Panc1 (cell line): ENCODE results near the gene DBX2. TPM values are rescaled to one million over a fixed set of nuclear protein-coding genes. Genes with fewer than 3 reads are reported as not detected.

Experiments used
- ATAC-seq: fragments of 200-7000 bp; cut with Tn5 transposase; 2 replicates; pipeline ENCODE4 v1.9.1; 2020; ENCODE audit warnings: mild to moderate bottlenecking, moderate library complexity
- BruUV-seq: library from RNA; stranded (reverse); fragments of 400-500 nt; replicated peaks from 2 replicates; lab custom pipeline; 2021; lab: Mats Ljungman, UMichigan
- CTCF ChIA-PET: fragments of 300-600 bp; sonication (Branson Sonifier 250); formaldehyde crosslinking; loops from one replicate; lab custom pipeline; 2022; ENCODE audit warnings: antibody characterized with exemption; lab: Charles Lee
- POLR2A ChIA-PET: fragments of 300-600 bp; sonication (Branson Sonifier 250); formaldehyde crosslinking; loops from one replicate; lab custom pipeline; 2022; ENCODE audit warnings: antibody characterized with exemption; lab: Charles Lee
- DNase-seq: peaks from one replicate; pipeline ENCODE4 v3.0.0-alpha.2; 2010; ENCODE audit warnings: low read depth, low spot score
- H3K27ac ChIP-seq: 2 replicates; pipeline ENCODE4 v1.5.1; 2011; ENCODE audit warnings: mild to moderate bottlenecking, low read length, inconsistent platforms
- H3K27me3 ChIP-seq: fragments of 200-500 bp; sonication (Bioruptor generic); 2 replicates; pipeline ENCODE4 v1.6.0; 2014; ENCODE audit warnings: low read length, inconsistent platforms; ENCODE audit not compliant: control insufficient read depth, insufficient read depth
- H3K36me3 ChIP-seq: fragments of 200-500 bp; sonication (Bioruptor generic); 2 replicates; pipeline ENCODE4 v1.5.1; 2014; ENCODE audit warnings: inconsistent platforms, mild to moderate bottlenecking, low read length, moderate library complexity; ENCODE audit not compliant: control insufficient read depth, insufficient read depth
- H3K4me1 ChIP-seq: 2 replicates; pipeline ENCODE4 v1.5.1; 2011; ENCODE audit warnings: inconsistent platforms, mild to moderate bottlenecking, low read length, moderate library complexity; ENCODE audit not compliant: control insufficient read depth, insufficient read depth
- H3K4me3 ChIP-seq, 2 experiments: 2 replicates each; pipeline ENCODE4 v1.5.1; 2011 to 2012; ENCODE audit warnings: low read depth in 2 of 2, low read length in 2 of 2, mild to moderate bottlenecking in 2 of 2, inconsistent platforms in 1 of 2, moderate library complexity in 1 of 2
- H3K9me3 ChIP-seq: fragments of 200-500 bp; sonication (Bioruptor generic); 2 replicates; pipeline ENCODE4 v1.5.1; 2014; ENCODE audit warnings: low read depth, mild to moderate bottlenecking, inconsistent platforms, low read length, moderate library complexity; ENCODE audit not compliant: control insufficient read depth, insufficient read depth
- CTCF ChIP-seq: fragments of 450-650 bp; IDR thresholded peaks from 2 replicates; pipeline ENCODE4 v1.5.1; 2017; ENCODE audit warnings: mild to moderate bottlenecking
- POLR2AphosphoS5 ChIP-seq: IDR thresholded peaks from 2 replicates; pipeline ENCODE4 v1.6.1; 2012; ENCODE audit warnings: mild to moderate bottlenecking, low read depth, low read length, moderate library complexity
- SIN3A ChIP-seq: IDR thresholded peaks from 2 replicates; pipeline ENCODE4 v1.6.1; 2012; ENCODE audit warnings: low read depth, mild to moderate bottlenecking, low read length, moderate library complexity, borderline replicate concordance; ENCODE audit not compliant: insufficient read depth
- TCF7L2 ChIP-seq: IDR thresholded peaks from 2 replicates; pipeline ENCODE4 v1.6.1; 2011; ENCODE audit warnings: mild to moderate bottlenecking, low read depth, low read length, inconsistent platforms
- in situ Hi-C: cut with HindIII; loops from 2 replicates; pipeline ENCODE4 v1.10.0; 2016; ENCODE audit warnings: low sequenced_read_pairs, low pct_unique_long_range_greater_than_20kb
- intact Hi-C: fragments of 100-400 bp; cut with micrococcal nuclease; formaldehyde crosslinking; loops from one replicate; pipeline ENCODE4 v1.10.0; 2022; ENCODE audit not compliant: unreplicated experiment
- total RNA-seq: library from RNA; stranded (reverse); gene quantifications from one replicate; pipeline ENCODE4 v1.2.1, GENCODE V29; 2021; ENCODE audit not compliant: unreplicated experiment
- TF ChIP-seq, protein P1 (sequence below), 2 experiments: IDR thresholded peaks; 2 replicates each; pipeline ENCODE4 v1.6.1; 2011 to 2012; ENCODE audit warnings: low read depth in 2 of 2, control low read depth in 1 of 2, low read length in 1 of 2, mild to moderate bottlenecking in 1 of 2, moderate library complexity in 1 of 2; ENCODE audit not compliant: insufficient read depth in 1 of 2

Gene DBX2
- total RNA-seq, 1 experiment from 2014 or later: not detected

DNA sequence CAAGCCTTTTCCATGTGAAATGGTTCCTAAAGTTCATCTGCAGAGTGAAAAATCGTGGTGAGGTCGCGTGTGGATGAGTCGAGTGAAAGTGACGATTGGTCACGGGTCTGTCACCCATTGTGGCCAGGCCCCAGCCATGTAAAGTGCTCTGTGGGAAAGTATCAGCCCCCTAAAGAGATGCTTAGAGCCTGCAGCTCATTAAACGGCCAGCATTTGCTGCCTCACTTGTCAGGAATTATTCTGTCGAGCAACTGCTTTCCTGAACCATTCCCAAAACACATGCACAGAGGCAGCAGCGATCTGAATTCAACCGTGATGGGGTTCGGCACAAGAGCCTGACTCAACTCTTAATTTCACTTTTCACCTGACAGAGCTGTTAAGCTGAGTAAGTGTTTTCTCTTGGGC is 16.0 kb downstream of the DBX2 start:
- Histone ChIP-seq H3K4me1 (no peaks in the 10 kb centered on the region), H3K27ac (no peak overlapping the region), H3K36me3 (no peaks in the 10 kb centered on the region), H3K4me3 (no peak overlapping the region), H3K9me3 (no peaks in the 10 kb centered on the region), H3K27me3 (peaks cover 5% of the 10 kb centered on the region)
- POLR2A ChIA-PET: no interaction called here
- DNase-seq: no peak
- TF ChIP-seq TCF7L2 (no peak), SIN3A (no peak), CTCF (no peak)
- TF ChIP-seq, protein P1, sequence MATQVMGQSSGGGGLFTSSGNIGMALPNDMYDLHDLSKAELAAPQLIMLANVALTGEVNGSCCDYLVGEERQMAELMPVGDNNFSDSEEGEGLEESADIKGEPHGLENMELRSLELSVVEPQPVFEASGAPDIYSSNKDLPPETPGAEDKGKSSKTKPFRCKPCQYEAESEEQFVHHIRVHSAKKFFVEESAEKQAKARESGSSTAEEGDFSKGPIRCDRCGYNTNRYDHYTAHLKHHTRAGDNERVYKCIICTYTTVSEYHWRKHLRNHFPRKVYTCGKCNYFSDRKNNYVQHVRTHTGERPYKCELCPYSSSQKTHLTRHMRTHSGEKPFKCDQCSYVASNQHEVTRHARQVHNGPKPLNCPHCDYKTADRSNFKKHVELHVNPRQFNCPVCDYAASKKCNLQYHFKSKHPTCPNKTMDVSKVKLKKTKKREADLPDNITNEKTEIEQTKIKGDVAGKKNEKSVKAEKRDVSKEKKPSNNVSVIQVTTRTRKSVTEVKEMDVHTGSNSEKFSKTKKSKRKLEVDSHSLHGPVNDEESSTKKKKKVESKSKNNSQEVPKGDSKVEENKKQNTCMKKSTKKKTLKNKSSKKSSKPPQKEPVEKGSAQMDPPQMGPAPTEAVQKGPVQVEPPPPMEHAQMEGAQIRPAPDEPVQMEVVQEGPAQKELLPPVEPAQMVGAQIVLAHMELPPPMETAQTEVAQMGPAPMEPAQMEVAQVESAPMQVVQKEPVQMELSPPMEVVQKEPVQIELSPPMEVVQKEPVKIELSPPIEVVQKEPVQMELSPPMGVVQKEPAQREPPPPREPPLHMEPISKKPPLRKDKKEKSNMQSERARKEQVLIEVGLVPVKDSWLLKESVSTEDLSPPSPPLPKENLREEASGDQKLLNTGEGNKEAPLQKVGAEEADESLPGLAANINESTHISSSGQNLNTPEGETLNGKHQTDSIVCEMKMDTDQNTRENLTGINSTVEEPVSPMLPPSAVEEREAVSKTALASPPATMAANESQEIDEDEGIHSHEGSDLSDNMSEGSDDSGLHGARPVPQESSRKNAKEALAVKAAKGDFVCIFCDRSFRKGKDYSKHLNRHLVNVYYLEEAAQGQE (IDR thresholded peaks at IDR 0.05; ENCODE audit: insufficient read depth in 1 of 2, low read depth in 2 of 2, low read length in 1 of 2): no peak
- CTCF ChIA-PET: no interaction called here
- intact Hi-C loops (no loop called here), in situ Hi-C loops (no loop called here)
- ATAC-seq: no peak
- BruUV-seq: no TSS peak

GRCh38 chr12:45017916-45018315 is 33.0 kb downstream of the DBX2 start:
- CTCF ChIA-PET: no interaction called here
- no TSS peak for BruUV-seq
- TF ChIP-seq SIN3A: no peak
- ATAC-seq (no peak), DNase-seq (no peak)
- intact Hi-C loops: no loop called here
- Histone ChIP-seq H3K27ac (no peak overlapping the region), H3K4me3 (no peak overlapping the region), H3K27me3 (peaks cover 2% of the 10 kb centered on the region; the same call in 1 of the 2 replicates), H3K36me3 (no peaks in the 10 kb centered on the region), H3K4me1 (no peaks in the 10 kb centered on the region), H3K9me3 (no peaks in the 10 kb centered on the region)
- POLR2A ChIA-PET: interaction anchor here (0.6 kb wide), 1 partner anchor 113 kb away, joined by 5 read pairs; no protein-coding TSS in a partner anchor
- in situ Hi-C loops: no loop called here

- in situ Hi-C loops (no loop called here), intact Hi-C loops (no loop called here)
- BruUV-seq: no TSS peak
- DNase-seq: no peak
- Histone ChIP-seq H3K36me3 (no peaks in the 10 kb centered on the region), H3K4me3 (no peak overlapping the region), H3K9me3 (no peaks in the 10 kb centered on the region), H3K27me3 (peaks cover 2% of the 10 kb centered on the region; the same call in 1 of the 2 replicates), H3K27ac (no peak overlapping the region), H3K4me1 (no peaks in the 10 kb centered on the region)
- POLR2A ChIA-PET: no interaction called here
- CTCF ChIA-PET: no interaction called here
- ATAC-seq: no peak
- TF ChIP-seq TCF7L2 (no peak), POLR2AphosphoS5 (no peak), SIN3A (no peak), CTCF (no peak)
- TF ChIP-seq, protein P1 (IDR thresholded peaks at IDR 0.05; ENCODE audit: insufficient read depth in 1 of 2, low read depth in 2 of 2, low read length in 1 of 2): no peak
These were observed 36.5 kb downstream of the DBX2 start for GRCh38 chr12:45014396-45014795.
